NT2/D1 (cell line): ENCODE measurements around the gene RASL12.

ENCODE experiments used
- SUZ12 ChIP-seq: IDR thresholded peaks from 2 replicates; pipeline ENCODE4 v1.6.1; 2011; ENCODE audit not compliant: insufficient read length, insufficient read depth; ENCODE audit errors: extremely low read depth
- YY1 ChIP-seq: IDR thresholded peaks from 2 replicates; pipeline ENCODE4 v1.6.1; 2011; ENCODE audit not compliant: insufficient read length, insufficient read depth
- ZNF274 ChIP-seq: IDR thresholded peaks from 2 replicates; pipeline ENCODE4 v1.6.1; 2011; ENCODE audit warnings: mild to moderate bottlenecking, low read depth, low read length

DNA sequence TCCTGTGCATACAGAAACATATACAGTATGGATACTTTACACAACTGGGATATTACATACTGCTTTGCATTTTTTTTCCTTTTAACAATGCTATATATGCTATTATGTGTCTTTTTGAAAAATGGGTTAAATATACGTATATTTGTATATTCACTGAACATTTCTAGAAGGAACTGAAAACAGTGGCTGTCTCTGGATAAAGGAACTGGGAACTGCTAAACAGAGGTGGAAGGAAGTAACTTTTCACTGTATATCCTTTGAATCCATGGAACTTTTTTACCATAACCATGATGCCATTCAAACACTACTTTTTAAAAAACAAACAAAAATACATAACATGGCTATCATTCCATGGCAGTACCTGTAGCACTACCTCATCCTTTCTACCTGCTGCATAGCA is 40.2 kb downstream of the RASL12 start:
- TF ChIP-seq ZNF274 (no peak), SUZ12 (no peak), YY1 (no peak)
